NB4 (cell line): ENCODE data around the gene RNF217.
"Not testable (repeated sequence)": the region's sequence is repeated elsewhere in the genome, so short reads cannot be mapped to it uniquely, and the experiment has no call there.

Experiments used
- DNase-seq: peaks from one replicate; pipeline ENCODE4 v3.0.0; 2010; ENCODE audit warnings: low read depth
- H3K4me3 ChIP-seq: one replicate; pipeline ENCODE4 v1.5.1; 2011; ENCODE audit warnings: mild to moderate bottlenecking, low read depth, low read length, moderate library complexity
- MAX ChIP-seq: IDR thresholded peaks from 2 replicates; pipeline ENCODE4 v1.6.1; 2011; ENCODE audit warnings: low read depth, low read length
- MYC ChIP-seq: IDR thresholded peaks from 2 replicates; pipeline ENCODE4 v1.6.1; 2011; ENCODE audit warnings: low read depth, low read length
- POLR2A ChIP-seq: IDR thresholded peaks from 2 replicates; pipeline ENCODE4 v1.6.1; 2011; ENCODE audit warnings: mild to moderate bottlenecking; ENCODE audit not compliant: insufficient read length; ENCODE audit errors: extremely low read depth
- TF ChIP-seq, protein P1 (sequence below): IDR thresholded peaks from one replicate; pipeline ENCODE4 v1.5.1; 2012; ENCODE audit warnings: low read depth, low read length

RNF217 gene

GRCh38 chr6:124961777-124962638 is at the start of gene RNF217:
Gene RNF217, plus strand, starts transcription at chr6:124962437. Its CDS starts 108 bp downstream, at chr6:124962545.
- no peak for DNase-seq
- no peak within 1 kb of the TSS for H3K4me3 ChIP-seq
- no peak for TF ChIP-seq POLR2A

DNA sequence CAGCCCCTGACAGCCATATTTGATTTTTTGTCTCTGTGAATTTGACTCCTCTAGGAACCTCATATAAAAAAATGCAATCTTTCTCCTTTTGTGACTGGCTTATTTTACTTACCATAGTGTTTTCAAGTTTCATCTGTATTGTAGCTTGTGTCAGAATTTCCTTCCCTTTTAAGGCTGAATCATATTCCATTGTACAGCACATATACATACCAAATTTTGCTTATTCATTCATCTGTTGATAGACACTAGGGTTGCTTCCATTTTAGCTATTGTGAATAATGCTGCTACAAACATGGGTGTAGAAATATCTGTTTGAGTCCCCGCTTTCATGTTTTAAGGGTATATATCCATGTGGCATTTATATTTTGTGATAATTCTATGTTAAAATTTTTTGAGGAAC is 49.2 kb upstream of the RNF217 start:
- TF ChIP-seq POLR2A (no peak), MAX (no peak)
- TF ChIP-seq, protein P1, sequence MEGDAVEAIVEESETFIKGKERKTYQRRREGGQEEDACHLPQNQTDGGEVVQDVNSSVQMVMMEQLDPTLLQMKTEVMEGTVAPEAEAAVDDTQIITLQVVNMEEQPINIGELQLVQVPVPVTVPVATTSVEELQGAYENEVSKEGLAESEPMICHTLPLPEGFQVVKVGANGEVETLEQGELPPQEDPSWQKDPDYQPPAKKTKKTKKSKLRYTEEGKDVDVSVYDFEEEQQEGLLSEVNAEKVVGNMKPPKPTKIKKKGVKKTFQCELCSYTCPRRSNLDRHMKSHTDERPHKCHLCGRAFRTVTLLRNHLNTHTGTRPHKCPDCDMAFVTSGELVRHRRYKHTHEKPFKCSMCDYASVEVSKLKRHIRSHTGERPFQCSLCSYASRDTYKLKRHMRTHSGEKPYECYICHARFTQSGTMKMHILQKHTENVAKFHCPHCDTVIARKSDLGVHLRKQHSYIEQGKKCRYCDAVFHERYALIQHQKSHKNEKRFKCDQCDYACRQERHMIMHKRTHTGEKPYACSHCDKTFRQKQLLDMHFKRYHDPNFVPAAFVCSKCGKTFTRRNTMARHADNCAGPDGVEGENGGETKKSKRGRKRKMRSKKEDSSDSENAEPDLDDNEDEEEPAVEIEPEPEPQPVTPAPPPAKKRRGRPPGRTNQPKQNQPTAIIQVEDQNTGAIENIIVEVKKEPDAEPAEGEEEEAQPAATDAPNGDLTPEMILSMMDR = no peak
- no peak overlapping the region for H3K4me3 ChIP-seq
- no peak for DNase-seq

DNA sequence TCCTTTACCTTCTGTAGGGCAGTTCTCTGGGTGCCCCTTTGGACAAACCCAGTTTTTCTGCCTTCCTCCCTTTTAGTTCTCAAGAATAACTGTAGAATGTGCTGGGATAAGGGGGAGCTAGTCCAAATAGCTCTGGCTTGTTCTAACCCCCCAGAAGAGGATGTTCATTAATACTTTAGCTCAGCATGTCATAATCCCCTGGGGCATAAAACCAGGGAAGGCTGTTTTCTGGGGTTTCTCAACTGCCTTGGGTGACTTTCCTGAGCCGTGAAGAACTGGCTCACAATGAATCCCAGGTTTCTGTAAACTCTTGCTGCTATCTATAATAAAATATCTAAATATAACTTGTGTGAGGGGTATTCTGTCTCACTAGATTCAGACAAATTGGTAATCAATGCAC is 44.5 kb upstream of the RNF217 start:
- DNase-seq = no peak
- H3K4me3 ChIP-seq = no peak overlapping the region
- TF ChIP-seq MYC (no peak), MAX (no peak), POLR2A (no peak)
- TF ChIP-seq, protein P1 = no peak

GRCh38 chr6:124919703-124920102 is 42.5 kb upstream of the RNF217 start:
- not testable (repeated sequence) for DNase-seq, H3K4me3 ChIP-seq

DNA sequence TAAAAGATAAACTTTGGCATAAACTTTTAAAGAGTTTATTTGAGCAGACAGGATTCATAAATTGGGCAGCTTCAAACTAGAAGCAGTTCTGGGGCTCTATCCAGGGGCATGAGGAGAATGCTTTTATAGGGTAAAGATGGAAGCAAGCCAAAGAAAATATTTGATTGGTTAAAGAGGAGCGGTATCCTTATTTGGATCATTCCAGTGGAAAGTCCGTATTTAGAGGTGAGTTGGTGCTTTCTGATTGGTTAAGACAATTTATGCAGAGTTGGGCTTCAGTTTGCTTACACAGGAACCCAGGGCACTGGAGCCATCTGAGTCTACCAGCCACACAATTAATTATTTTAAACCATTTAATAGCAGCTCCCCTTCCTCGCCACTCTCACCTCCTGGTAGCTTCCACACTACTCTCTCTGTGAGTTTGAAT is 37.9 kb upstream of the RNF217 start:
- no peak overlapping the region for H3K4me3 ChIP-seq
- TF ChIP-seq POLR2A (no peak), MYC (no peak), MAX (no peak)
- TF ChIP-seq, protein P1 = no peak
- DNase-seq = no peak

GRCh38 chr6:124926435-124926834 is 35.8 kb upstream of the RNF217 start:
- H3K4me3 ChIP-seq = no peak overlapping the region
- DNase-seq = no peak
- TF ChIP-seq POLR2A (no peak), MAX (no peak), MYC (no peak)
- TF ChIP-seq, protein P1 = no peak

GRCh38 chr6:124927806-124928205 is 34.4 kb upstream of the RNF217 start:
- TF ChIP-seq MAX (no peak), POLR2A (no peak), MYC (no peak)
- TF ChIP-seq, protein P1 = no peak
- no peak overlapping the region for H3K4me3 ChIP-seq
- DNase-seq = no peak
